ENCODE results near the gene RBP7. TPM values are rescaled to one million over a fixed set of nuclear protein-coding genes. Genes with fewer than 3 reads are reported as not detected.

RBP7 gene
- total RNA-seq, 1 experiment from 2014 or later = 28.9 TPM

DNA sequence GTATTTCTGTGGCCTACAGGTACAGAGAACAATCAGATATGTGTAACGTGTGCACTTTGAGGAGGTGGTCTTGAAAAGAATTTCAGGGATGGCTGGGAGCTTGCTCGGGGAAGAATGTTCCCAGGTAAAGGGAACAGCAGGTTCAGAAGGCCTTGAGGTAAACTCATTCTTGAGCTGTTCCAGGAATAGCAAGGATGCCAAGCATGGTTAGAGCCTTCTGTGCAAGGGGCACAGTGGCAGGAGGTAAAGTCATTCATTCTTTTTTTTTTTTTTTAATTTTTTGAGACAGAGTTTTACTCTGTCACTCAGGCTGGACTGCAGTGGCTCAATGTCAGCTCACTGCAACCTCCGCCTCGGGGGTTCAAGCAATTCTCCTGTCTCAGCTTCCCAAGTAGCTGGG lies 45.7 kb downstream of the RBP7 start:
- in situ Hi-C loops (cut with HindIII; ENCODE audit: low pct_unique_long_range_greater_than_20kb, low sequenced_read_pairs) = no loop called here
- no peaks in the 10 kb centered on the region for H3K4me1 ChIP-seq (ENCODE audit: control insufficient read depth, insufficient read depth, low read length)
- BruUV-seq (replicated peaks) = no TSS peak
- CTCF ChIA-PET = no interaction called here
- DNase-seq (ENCODE audit: low read depth, low spot score) (no peak), ATAC-seq (no peak)
- H3K27me3 ChIP-seq (ENCODE audit: control insufficient read depth, insufficient read depth, low read length) = no peaks in the 10 kb centered on the region
- H3K27ac ChIP-seq (ENCODE audit: low read length) = no peak overlapping the region
- intact Hi-C loops (cut with micrococcal nuclease; ENCODE audit: unreplicated experiment) = no loop called here
- H3K4me3 ChIP-seq (ENCODE audit: low read depth in 2 of 2, low read length in 2 of 2) = no peak overlapping the region
- TF ChIP-seq, protein P1, sequence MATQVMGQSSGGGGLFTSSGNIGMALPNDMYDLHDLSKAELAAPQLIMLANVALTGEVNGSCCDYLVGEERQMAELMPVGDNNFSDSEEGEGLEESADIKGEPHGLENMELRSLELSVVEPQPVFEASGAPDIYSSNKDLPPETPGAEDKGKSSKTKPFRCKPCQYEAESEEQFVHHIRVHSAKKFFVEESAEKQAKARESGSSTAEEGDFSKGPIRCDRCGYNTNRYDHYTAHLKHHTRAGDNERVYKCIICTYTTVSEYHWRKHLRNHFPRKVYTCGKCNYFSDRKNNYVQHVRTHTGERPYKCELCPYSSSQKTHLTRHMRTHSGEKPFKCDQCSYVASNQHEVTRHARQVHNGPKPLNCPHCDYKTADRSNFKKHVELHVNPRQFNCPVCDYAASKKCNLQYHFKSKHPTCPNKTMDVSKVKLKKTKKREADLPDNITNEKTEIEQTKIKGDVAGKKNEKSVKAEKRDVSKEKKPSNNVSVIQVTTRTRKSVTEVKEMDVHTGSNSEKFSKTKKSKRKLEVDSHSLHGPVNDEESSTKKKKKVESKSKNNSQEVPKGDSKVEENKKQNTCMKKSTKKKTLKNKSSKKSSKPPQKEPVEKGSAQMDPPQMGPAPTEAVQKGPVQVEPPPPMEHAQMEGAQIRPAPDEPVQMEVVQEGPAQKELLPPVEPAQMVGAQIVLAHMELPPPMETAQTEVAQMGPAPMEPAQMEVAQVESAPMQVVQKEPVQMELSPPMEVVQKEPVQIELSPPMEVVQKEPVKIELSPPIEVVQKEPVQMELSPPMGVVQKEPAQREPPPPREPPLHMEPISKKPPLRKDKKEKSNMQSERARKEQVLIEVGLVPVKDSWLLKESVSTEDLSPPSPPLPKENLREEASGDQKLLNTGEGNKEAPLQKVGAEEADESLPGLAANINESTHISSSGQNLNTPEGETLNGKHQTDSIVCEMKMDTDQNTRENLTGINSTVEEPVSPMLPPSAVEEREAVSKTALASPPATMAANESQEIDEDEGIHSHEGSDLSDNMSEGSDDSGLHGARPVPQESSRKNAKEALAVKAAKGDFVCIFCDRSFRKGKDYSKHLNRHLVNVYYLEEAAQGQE (IDR thresholded peaks at IDR 0.05; ENCODE audit: insufficient read depth in 1 of 2, low read depth in 2 of 2, low read length in 1 of 2) = no peak
- POLR2A ChIA-PET = no interaction called here
- H3K9me3 ChIP-seq (ENCODE audit: control insufficient read depth, insufficient read depth, low read depth, low read length) = no peaks in the 10 kb centered on the region
- H3K36me3 ChIP-seq (ENCODE audit: control insufficient read depth, insufficient read depth, low read length) = no peaks in the 10 kb centered on the region

DNA sequence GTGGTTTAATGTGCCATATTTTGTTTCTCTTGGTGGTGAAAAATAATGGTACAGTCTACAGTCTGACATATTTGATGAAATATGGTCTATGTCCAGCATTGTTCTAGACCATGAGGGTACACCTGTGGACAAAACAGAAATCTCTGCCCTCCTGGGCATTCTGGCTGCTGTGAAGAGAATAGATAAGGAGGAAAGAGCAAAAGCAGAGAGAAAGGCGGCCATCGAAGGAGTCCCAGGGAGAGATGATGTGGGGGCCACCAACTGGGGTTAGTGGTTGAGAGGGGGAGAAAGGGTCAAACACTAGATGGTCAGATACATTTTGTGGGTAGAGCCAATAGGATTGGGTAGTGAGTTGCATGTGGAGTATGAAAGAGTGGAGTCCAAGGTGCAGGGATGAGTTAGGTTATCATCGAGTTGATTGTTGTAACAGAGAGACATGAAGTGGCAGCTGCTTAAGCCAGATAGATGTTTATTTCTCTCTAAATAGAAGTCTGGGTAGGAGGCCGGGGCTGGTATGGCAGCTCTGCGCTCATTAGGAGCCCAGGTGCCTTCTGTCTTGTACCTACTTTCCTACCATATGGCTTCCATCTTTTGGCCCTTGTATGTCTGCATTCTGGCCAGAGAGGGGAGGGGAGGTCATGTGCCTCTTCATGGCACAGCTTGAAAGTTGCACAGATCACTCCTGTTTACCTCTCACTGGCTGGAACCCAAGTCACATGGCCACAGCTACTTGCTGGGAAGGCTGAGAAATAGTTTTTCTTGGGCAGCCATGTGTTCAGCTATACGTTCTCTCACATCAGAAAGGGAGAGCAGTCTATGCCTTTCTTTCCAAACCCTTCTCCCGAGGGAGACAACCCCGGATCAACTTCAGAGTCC lies 48.7 kb downstream of the RBP7 start:
- BruUV-seq (replicated peaks) = no TSS peak
- H3K9me3 ChIP-seq (ENCODE audit: control insufficient read depth, insufficient read depth, low read depth, low read length) = no peaks in the 10 kb centered on the region
- POLR2A ChIA-PET = no interaction called here
- H3K4me1 ChIP-seq (ENCODE audit: control insufficient read depth, insufficient read depth, low read length) = no peaks in the 10 kb centered on the region
- ATAC-seq = peak; percentile 29; the same call in 1 of the 2 replicates
- no peaks in the 10 kb centered on the region for H3K36me3 ChIP-seq (ENCODE audit: control insufficient read depth, insufficient read depth, low read length)
- in situ Hi-C loops (cut with HindIII; ENCODE audit: low pct_unique_long_range_greater_than_20kb, low sequenced_read_pairs) = no loop called here
- no peak overlapping the region for H3K4me3 ChIP-seq (ENCODE audit: low read depth in 2 of 2, low read length in 2 of 2)
- CTCF ChIA-PET = no interaction called here
- TF ChIP-seq SIN3A (IDR thresholded peaks at IDR 0.05; ENCODE audit: borderline replicate concordance, insufficient read depth, low read depth, low read length) (no peak), TCF7L2 (IDR thresholded peaks at IDR 0.05; ENCODE audit: low read depth, low read length) (no peak), POLR2AphosphoS5 (IDR thresholded peaks at IDR 0.05; ENCODE audit: low read depth, low read length) (no peak)
- TF ChIP-seq, protein P1 (IDR thresholded peaks at IDR 0.05; ENCODE audit: insufficient read depth in 1 of 2, low read depth in 2 of 2, low read length in 1 of 2) = no peak
- TF ChIP-seq, protein P2, sequence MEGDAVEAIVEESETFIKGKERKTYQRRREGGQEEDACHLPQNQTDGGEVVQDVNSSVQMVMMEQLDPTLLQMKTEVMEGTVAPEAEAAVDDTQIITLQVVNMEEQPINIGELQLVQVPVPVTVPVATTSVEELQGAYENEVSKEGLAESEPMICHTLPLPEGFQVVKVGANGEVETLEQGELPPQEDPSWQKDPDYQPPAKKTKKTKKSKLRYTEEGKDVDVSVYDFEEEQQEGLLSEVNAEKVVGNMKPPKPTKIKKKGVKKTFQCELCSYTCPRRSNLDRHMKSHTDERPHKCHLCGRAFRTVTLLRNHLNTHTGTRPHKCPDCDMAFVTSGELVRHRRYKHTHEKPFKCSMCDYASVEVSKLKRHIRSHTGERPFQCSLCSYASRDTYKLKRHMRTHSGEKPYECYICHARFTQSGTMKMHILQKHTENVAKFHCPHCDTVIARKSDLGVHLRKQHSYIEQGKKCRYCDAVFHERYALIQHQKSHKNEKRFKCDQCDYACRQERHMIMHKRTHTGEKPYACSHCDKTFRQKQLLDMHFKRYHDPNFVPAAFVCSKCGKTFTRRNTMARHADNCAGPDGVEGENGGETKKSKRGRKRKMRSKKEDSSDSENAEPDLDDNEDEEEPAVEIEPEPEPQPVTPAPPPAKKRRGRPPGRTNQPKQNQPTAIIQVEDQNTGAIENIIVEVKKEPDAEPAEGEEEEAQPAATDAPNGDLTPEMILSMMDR (IDR thresholded peaks at IDR 0.05) = no peak
- intact Hi-C loops (cut with micrococcal nuclease; ENCODE audit: unreplicated experiment) = no loop called here
- no peaks in the 10 kb centered on the region for H3K27me3 ChIP-seq (ENCODE audit: control insufficient read depth, insufficient read depth, low read length)
- no peak overlapping the region for H3K27ac ChIP-seq (ENCODE audit: low read length)
- DNase-seq (ENCODE audit: low read depth, low spot score) = no peak

Data from Panc1 (cell line).